Neural progenitor cell (in vitro differentiated cells): ENCODE data around the gene ADGRV1. TPM values are rescaled to one million over a fixed set of nuclear protein-coding genes. Genes with fewer than 3 reads are reported as not detected.

Source experiments
- DNase-seq: peaks from one replicate; pipeline ENCODE4 v3.0.0-alpha.2; 2016; ENCODE audit warnings: low spot score
- H2AFZ ChIP-seq: fragments of 200-600 bp; sonication (generic); replicated peaks from 2 replicates; pipeline ENCODE4 v1.6.1; 2016; ENCODE audit warnings: antibody characterized with exemption
- H3F3A ChIP-seq: fragments of 200-600 bp; sonication (generic); 2 replicates; pipeline ENCODE4 v1.6.1; 2016; ENCODE audit warnings: antibody characterized with exemption, low read depth
- H3K27ac ChIP-seq: fragments of 200-600 bp; sonication (generic); 2 replicates; pipeline ENCODE4 v1.5.1; 2016; ENCODE audit warnings: mild to moderate bottlenecking
- H3K27me3 ChIP-seq: fragments of 200-600 bp; sonication (generic); 2 replicates; pipeline ENCODE4 v1.6.1; 2016; ENCODE audit warnings: mild to moderate bottlenecking, moderate library complexity
- H3K36me3 ChIP-seq: fragments of 200-600 bp; sonication (generic); 2 replicates; pipeline ENCODE4 v1.5.1; 2016
- H3K4me1 ChIP-seq: fragments of 200-600 bp; sonication (generic); 2 replicates; pipeline ENCODE4 v1.6.1; 2016; ENCODE audit warnings: mixed run types
- H3K4me2 ChIP-seq: fragments of 200-600 bp; sonication (generic); 2 replicates; pipeline ENCODE4 v1.6.1; 2016
- H3K4me3 ChIP-seq: fragments of 200-600 bp; sonication (generic); 2 replicates; pipeline ENCODE4 v1.5.1; 2016
- H3K79me2 ChIP-seq: fragments of 200-600 bp; sonication (generic); 2 replicates; pipeline ENCODE4 v1.6.1; 2016; ENCODE audit warnings: low read depth
- H3K9ac ChIP-seq: fragments of 200-600 bp; sonication (generic); 2 replicates; pipeline ENCODE4 v1.6.1; 2016
- H3K9me3 ChIP-seq: fragments of 200-600 bp; sonication (generic); 2 replicates; pipeline ENCODE4 v1.5.1; 2016; ENCODE audit warnings: low read depth
- H4K20me1 ChIP-seq: fragments of 200-600 bp; sonication (generic); 2 replicates; pipeline ENCODE4 v1.6.1; 2016; ENCODE audit warnings: low read depth
- H3K27ac Mint-ChIP-seq: 3 replicates; pipeline ENCODE4 v1.8.0; 2021; ENCODE audit warnings: mixed read lengths
- H3K27me3 Mint-ChIP-seq: 2 replicates; pipeline ENCODE4 v1.8.0; 2022; ENCODE audit warnings: low read depth, mild to moderate bottlenecking, inconsistent platforms, moderate library complexity, mixed read lengths; ENCODE audit not compliant: insufficient read depth
- H3K36me3 Mint-ChIP-seq: 3 replicates; pipeline ENCODE4 v1.8.0; 2021; ENCODE audit warnings: mixed read lengths
- H3K4me1 Mint-ChIP-seq: 3 replicates; pipeline ENCODE4 v1.8.0; 2021; ENCODE audit warnings: mixed read lengths
- H3K4me3 Mint-ChIP-seq: 3 replicates; pipeline ENCODE4 v1.8.0; 2021; ENCODE audit warnings: mild to moderate bottlenecking, moderate library complexity, mixed read lengths
- H3K9me3 Mint-ChIP-seq: 3 replicates; pipeline ENCODE4 v1.8.0; 2020; ENCODE audit warnings: mixed read lengths
- CTCF ChIP-seq: fragments of 200-600 bp; sonication (generic); IDR thresholded peaks from 2 replicates; pipeline ENCODE4 v1.5.1; 2017; ENCODE audit warnings: antibody characterized with exemption, mild to moderate bottlenecking
- EZH2 ChIP-seq: fragments of 200-600 bp; sonication (generic); IDR thresholded peaks from 2 replicates; pipeline ENCODE4 v1.6.1; 2017; ENCODE audit warnings: antibody characterized with exemption, mild to moderate bottlenecking, moderate library complexity
- EZH2phosphoT487 ChIP-seq: fragments of 200-600 bp; sonication (generic); IDR thresholded peaks from 2 replicates; pipeline ENCODE4 v1.6.1; 2017; ENCODE audit warnings: antibody characterized with exemption
- total RNA-seq: library from RNA; depleted of rRNA; stranded (reverse); fragments of >200 nt; gene quantifications from 2 replicates; pipeline ENCODE4 v1.2.3, GENCODE V29; 2015; ENCODE audit warnings: low replicate concordance

ADGRV1 gene
- total RNA-seq, 1 donor from 2014 or later: 151 TPM

GRCh38 chr5:91200692-91201091 lies 642.1 kb downstream of the ADGRV1 start:
- H3K27me3 Mint-ChIP-seq: peaks cover 2% of the 10 kb centered on the region
- H3K27ac Mint-ChIP-seq: no peak overlapping the region
- Histone ChIP-seq H3K4me1 (no peaks in the 10 kb centered on the region), H3K9ac (no peak overlapping the region), H3K36me3 (no peaks in the 10 kb centered on the region), H2AFZ (no peak overlapping the region), H3K79me2 (no peaks in the 10 kb centered on the region), H4K20me1 (no peaks in the 10 kb centered on the region), H3K27me3 (no peaks in the 10 kb centered on the region), H3F3A (no peaks in the 10 kb centered on the region), H3K4me3 (no peak overlapping the region), H3K27ac (no peak overlapping the region), H3K9me3 (no peaks in the 10 kb centered on the region), H3K4me2 (no peak overlapping the region)
- peaks cover 7% of the 10 kb centered on the region for H3K9me3 Mint-ChIP-seq
- TF ChIP-seq CTCF (no peak), EZH2phosphoT487 (no peak), EZH2 (no peak)
- H3K36me3 Mint-ChIP-seq: no peaks in the 10 kb centered on the region
- no peak for DNase-seq
- H3K4me1 Mint-ChIP-seq: no peaks in the 10 kb centered on the region
- H3K4me3 Mint-ChIP-seq: no peak overlapping the region

GRCh38 chr5:91206103-91206502 lies 647.5 kb downstream of the ADGRV1 start:
- no peak for DNase-seq
- Mint-ChIP-seq H3K27ac (no peak overlapping the region), H3K4me1 (no peaks in the 10 kb centered on the region), H3K27me3 (no peaks in the 10 kb centered on the region), H3K4me3 (no peak overlapping the region), H3K9me3 (peaks cover 6% of the 10 kb centered on the region), H3K36me3 (peaks cover 2% of the 10 kb centered on the region)
- peaks cover 1% of the 10 kb centered on the region for H3K4me1 ChIP-seq
- H2AFZ ChIP-seq: no peak overlapping the region
- TF ChIP-seq EZH2: no peak
- no peak for TF ChIP-seq EZH2phosphoT487
- no peak for TF ChIP-seq CTCF
- H3K79me2 ChIP-seq: no peaks in the 10 kb centered on the region
- H3K27ac ChIP-seq: no peak overlapping the region
- no peaks in the 10 kb centered on the region for H3K27me3 ChIP-seq
- no peak overlapping the region for H3K4me2 ChIP-seq
- H3K4me3 ChIP-seq: no peak overlapping the region
- no peak overlapping the region for H3K9ac ChIP-seq
- H3F3A ChIP-seq: no peaks in the 10 kb centered on the region
- H3K36me3 ChIP-seq: no peaks in the 10 kb centered on the region
- no peaks in the 10 kb centered on the region for H3K9me3 ChIP-seq
- H4K20me1 ChIP-seq: no peaks in the 10 kb centered on the region

- Mint-ChIP-seq H3K4me3 (no peak overlapping the region), H3K9me3 (peaks cover 6% of the 10 kb centered on the region), H3K36me3 (peaks cover 2% of the 10 kb centered on the region), H3K27me3 (no peaks in the 10 kb centered on the region), H3K27ac (no peak overlapping the region), H3K4me1 (no peaks in the 10 kb centered on the region)
- Histone ChIP-seq H3K27me3 (no peaks in the 10 kb centered on the region), H2AFZ (no peak overlapping the region), H3K4me3 (no peak overlapping the region), H3K27ac (no peak overlapping the region), H3K9me3 (no peaks in the 10 kb centered on the region), H3K4me2 (no peak overlapping the region), H3K79me2 (no peaks in the 10 kb centered on the region), H3K36me3 (no peaks in the 10 kb centered on the region), H4K20me1 (no peaks in the 10 kb centered on the region), H3K4me1 (peaks cover 7% of the 10 kb centered on the region), H3K9ac (no peak overlapping the region), H3F3A (peaks cover under 1% of the 10 kb centered on the region)
- DNase-seq: no peak
- TF ChIP-seq CTCF (no peak), EZH2 (no peak), EZH2phosphoT487 (no peak)
Measured at GRCh38 chr5:91206734-91207133, 648.1 kb downstream of the ADGRV1 start.
